Neural cell (in vitro differentiated cells): ENCODE measurements around the gene CCNQ. TPM values are rescaled to one million over a fixed set of nuclear protein-coding genes. Genes with fewer than 3 reads are reported as not detected.

Experiments
- H2AFZ ChIP-seq: fragments of 200-600, 300-800 bp; sonication (generic), shearing (Covaris generic); 2 replicates; pipeline ENCODE4 v1.6.0; 2014; ENCODE audit warnings: low read depth, mild to moderate bottlenecking, antibody characterized with exemption, low read length, moderate library complexity
- H3F3A ChIP-seq: fragments of 200-600 bp; shearing (Covaris generic); 2 replicates; pipeline ENCODE4 v1.6.1; 2016; ENCODE audit warnings: mild to moderate bottlenecking, moderate library complexity, mixed read lengths, antibody characterized with exemption, low read length; ENCODE audit not compliant: insufficient read depth, poor library complexity, severe bottlenecking
- H3K27ac ChIP-seq: fragments of 200-600, 300-800 bp; sonication (generic), shearing (Covaris generic); 2 replicates; pipeline ENCODE4 v1.5.1; 2014; ENCODE audit warnings: mild to moderate bottlenecking, low read length, moderate library complexity
- H3K27me3 ChIP-seq: fragments of 300-800, 200-600 bp; sonication (generic), shearing (Covaris generic); 2 replicates; pipeline ENCODE4 v1.6.0; 2014; ENCODE audit warnings: mild to moderate bottlenecking, low read depth, low read length, moderate library complexity; ENCODE audit not compliant: insufficient read depth
- H3K36me3 ChIP-seq: fragments of 300-800, 200-600 bp; sonication (generic), shearing (Covaris generic); 2 replicates; pipeline ENCODE4 v1.5.1; 2014; ENCODE audit warnings: mild to moderate bottlenecking, antibody characterized with exemption, low read length, moderate library complexity; ENCODE audit not compliant: insufficient read depth
- H3K4me2 ChIP-seq: fragments of 300-800, 200-600 bp; sonication (generic), shearing (Covaris generic); 2 replicates; pipeline ENCODE4 v1.6.0; 2014; ENCODE audit warnings: mild to moderate bottlenecking, low read length
- H3K4me3 ChIP-seq: fragments of 300-800, 200-600 bp; sonication (generic), shearing (Covaris generic); 2 replicates; pipeline ENCODE4 v1.5.1; 2014; ENCODE audit warnings: mild to moderate bottlenecking, low read length, moderate library complexity
- H3K79me2 ChIP-seq: fragments of 200-600 bp; shearing (Covaris generic); replicated peaks from 2 replicates; pipeline ENCODE4 v1.6.0; 2014; ENCODE audit warnings: mild to moderate bottlenecking, low read length, moderate library complexity; ENCODE audit not compliant: insufficient read depth
- H3K9ac ChIP-seq: fragments of 300-800, 200-600 bp; sonication (generic), shearing (Covaris generic); 2 replicates; pipeline ENCODE4 v1.6.1; 2016; ENCODE audit warnings: mild to moderate bottlenecking, low read length, mixed read lengths
- H3K9me2 ChIP-seq: fragments of 200-600 bp; shearing (Covaris generic); 2 replicates; pipeline ENCODE4 v1.6.1; 2016; ENCODE audit warnings: mild to moderate bottlenecking, low read length, mixed read lengths; ENCODE audit not compliant: insufficient read depth
- H3K9me3 ChIP-seq: fragments of 200-600, 300-800 bp; sonication (generic), shearing (Covaris generic); 2 replicates; pipeline ENCODE4 v1.6.1; 2016; ENCODE audit warnings: mild to moderate bottlenecking, mixed run types, low read length, moderate library complexity, mixed read lengths
- H4K20me1 ChIP-seq: fragments of 200-600 bp; shearing (Covaris generic); 2 replicates; pipeline ENCODE4 v1.6.1; 2016; ENCODE audit warnings: mild to moderate bottlenecking, mixed run types; ENCODE audit not compliant: insufficient read depth
- CTCF ChIP-seq: fragments of 450-650 bp; IDR thresholded peaks from 2 replicates; pipeline ENCODE4 v1.5.1; 2014; ENCODE audit warnings: antibody characterized with exemption, mild to moderate bottlenecking, moderate library complexity; ENCODE audit not compliant: poor library complexity, severe bottlenecking
- EP300 ChIP-seq: fragments of 450-650 bp; conservative IDR thresholded peaks from 2 replicates; pipeline ENCODE4 v1.6.1; 2014; ENCODE audit warnings: antibody characterized with exemption, mild to moderate bottlenecking, moderate library complexity; ENCODE audit not compliant: poor library complexity, severe bottlenecking
- EZH2 ChIP-seq: fragments of 200-600, 300-800 bp; shearing (Covaris generic), sonication (generic); IDR thresholded peaks from 2 replicates; pipeline ENCODE4 v1.6.1; 2014; ENCODE audit warnings: antibody characterized with exemption, low read length, borderline replicate concordance, mild to moderate bottlenecking; ENCODE audit not compliant: insufficient read depth, poor library complexity, severe bottlenecking
- MXI1 ChIP-seq: fragments of 450-650 bp; conservative IDR thresholded peaks from 2 replicates; pipeline ENCODE4 v1.6.1; 2014; ENCODE audit warnings: antibody characterized with exemption, mild to moderate bottlenecking; ENCODE audit not compliant: poor library complexity, severe bottlenecking
- POLR2AphosphoS5 ChIP-seq: IDR thresholded peaks from 2 replicates; pipeline ENCODE4 v1.6.1; 2012
- RAD21 ChIP-seq: fragments of 450-650 bp; conservative IDR thresholded peaks from 2 replicates; pipeline ENCODE4 v1.6.1; 2014; ENCODE audit warnings: antibody characterized with exemption, mild to moderate bottlenecking, moderate library complexity
- REST ChIP-seq: IDR thresholded peaks from 2 replicates; pipeline ENCODE4 v1.6.1; 2012; ENCODE audit warnings: borderline replicate concordance
- SMC3 ChIP-seq: fragments of 450-650 bp; conservative IDR thresholded peaks from 2 replicates; pipeline ENCODE4 v1.6.1; 2014; ENCODE audit warnings: antibody characterized with exemption, mild to moderate bottlenecking, moderate library complexity; ENCODE audit not compliant: poor library complexity
- TAF1 ChIP-seq: IDR thresholded peaks from 2 replicates; pipeline ENCODE4 v1.6.1; 2012; ENCODE audit warnings: low read depth
- polyA plus RNA-seq: library from polyadenylated mRNA; depleted of rRNA; stranded (reverse); fragments of >200 nt; gene quantifications from 2 replicates; pipeline ENCODE4 v1.2.3, GENCODE V29; 2014

The CCNQ gene
- polyA plus RNA-seq, 1 donor from 2014 or later: 61.2 TPM

DNA sequence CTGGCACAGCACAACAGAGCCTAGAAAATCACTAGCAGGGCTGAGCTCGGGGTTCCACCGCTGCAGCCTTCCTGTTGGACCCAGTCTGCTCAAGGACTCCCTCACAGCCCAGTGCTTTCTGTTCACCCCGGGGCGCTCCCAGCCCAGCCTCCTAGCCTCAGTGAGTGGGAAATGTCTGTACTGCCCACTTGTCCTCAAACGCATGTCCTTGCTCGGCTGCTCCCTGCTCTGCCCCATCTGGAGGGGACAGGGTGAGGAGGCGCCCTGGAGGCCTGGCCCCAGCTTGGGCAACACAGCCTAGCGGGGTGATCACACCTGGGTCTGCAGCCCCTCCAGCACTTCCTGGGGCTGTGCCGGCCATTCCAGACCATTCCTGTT, 11.9 kb upstream of the CCNQ start:
- Histone ChIP-seq H2AFZ (peak overlapping the region; percentile 21), H3K9ac (peak overlapping the region; percentile 65), H3K27me3 (no peaks in the 10 kb centered on the region), H4K20me1 (no peaks in the 10 kb centered on the region), H3K36me3 (no peaks in the 10 kb centered on the region), H3K4me3 (peak overlapping the region; percentile 68), H3K9me3 (no peaks in the 10 kb centered on the region), H3K9me2 (no peaks in the 10 kb centered on the region), H3K79me2 (no peaks in the 10 kb centered on the region), H3K4me2 (no peak overlapping the region), H3F3A (no peaks in the 10 kb centered on the region), H3K27ac (peak overlapping the region; percentile 62)
- TF ChIP-seq TAF1: no peak
- TF ChIP-seq MXI1: no peak
- TF ChIP-seq RAD21: no peak
- no peak for TF ChIP-seq CTCF
- TF ChIP-seq SMC3: no peak
- no peak for TF ChIP-seq REST
- TF ChIP-seq POLR2AphosphoS5: no peak
- no peak for TF ChIP-seq EZH2
- no peak for TF ChIP-seq EP300

DNA sequence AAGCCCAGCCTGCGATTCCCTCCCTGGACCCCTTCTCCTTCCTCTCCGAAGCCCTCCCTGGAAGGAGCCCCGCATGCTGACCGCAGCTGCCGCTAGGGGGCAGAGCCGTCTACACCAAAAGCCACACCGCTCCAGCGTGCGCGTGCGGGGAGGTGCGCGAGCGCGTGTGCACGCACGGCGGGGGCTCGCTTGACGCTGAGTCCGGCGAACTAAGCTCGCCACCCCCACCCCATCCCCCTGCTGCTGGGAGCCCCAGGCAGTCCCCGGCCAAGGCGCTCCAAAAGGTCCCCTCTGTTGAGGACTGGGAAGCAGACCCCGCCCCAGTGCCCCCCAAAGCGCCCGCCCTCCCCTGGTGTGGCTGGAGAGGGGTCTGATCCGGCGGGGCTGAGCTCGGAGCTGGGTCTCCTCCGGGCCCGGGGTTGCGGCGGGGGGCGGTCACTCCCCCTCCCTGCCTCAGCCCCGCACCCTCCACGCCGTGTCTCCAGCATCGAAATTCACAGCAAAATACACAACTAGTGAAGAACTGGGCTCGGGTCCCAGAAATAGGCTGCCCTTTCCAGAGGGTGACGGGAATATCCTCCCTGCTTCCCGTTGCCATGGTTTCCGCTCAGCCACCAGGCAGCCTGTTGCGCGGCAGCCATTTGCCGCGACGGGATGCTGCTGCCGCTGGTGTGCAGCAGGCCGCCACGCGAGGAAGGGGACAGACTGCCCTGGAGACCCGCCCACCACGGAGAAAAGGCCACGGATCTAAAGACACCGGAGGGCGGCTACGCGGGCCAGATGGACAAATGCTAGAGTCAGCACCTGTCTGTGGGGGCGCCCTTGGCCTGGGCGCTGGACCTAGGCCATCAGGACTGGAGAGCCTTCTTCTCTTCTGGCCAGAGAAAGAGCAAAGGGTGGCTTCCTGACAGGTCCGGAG, 11.2 kb upstream of the CCNQ start:
- Histone ChIP-seq H2AFZ (peak overlapping the region; percentile 21), H3K79me2 (no peaks in the 10 kb centered on the region), H3K9me3 (no peaks in the 10 kb centered on the region), H3K27me3 (no peaks in the 10 kb centered on the region), H3K36me3 (no peaks in the 10 kb centered on the region), H3F3A (no peaks in the 10 kb centered on the region), H3K9me2 (no peaks in the 10 kb centered on the region), H3K4me2 (no peak overlapping the region), H3K27ac (peak overlapping the region; percentile 62), H3K9ac (peak overlapping the region; percentile 65), H3K4me3 (peak overlapping the region; percentile 68), H4K20me1 (no peaks in the 10 kb centered on the region)
- TF ChIP-seq EP300 (no peak), RAD21 (peak; percentile 77), SMC3 (peak; percentile 72), REST (no peak), POLR2AphosphoS5 (peak; percentile 43), TAF1 (no peak), MXI1 (peak; percentile 46), CTCF (peak; percentile 77), EZH2 (no peak)
